WERI-Rb-1 (cell line): Measurements from ENCODE around the gene LYZL6.

Experiments
- DNase-seq: peaks from one replicate; pipeline ENCODE4 v3.0.0-alpha.2; 2020
- H3K27ac ChIP-seq: fragments of 250-450 bp; sonication (Bioruptor Pico); 2 replicates; pipeline ENCODE4 v1.5.1; 2020; ENCODE audit warnings: mild to moderate bottlenecking, moderate library complexity
- H3K27me3 ChIP-seq: fragments of 250-450 bp; sonication (Bioruptor Pico); 2 replicates; pipeline ENCODE4 v1.5.1; 2021; ENCODE audit warnings: mild to moderate bottlenecking, low read depth, moderate library complexity; ENCODE audit not compliant: insufficient read depth, severe bottlenecking
- H3K36me3 ChIP-seq: fragments of 250-450 bp; sonication (Bioruptor Pico); 2 replicates; pipeline ENCODE4 v1.5.1; 2020; ENCODE audit warnings: mild to moderate bottlenecking, moderate library complexity
- H3K4me3 ChIP-seq: 2 replicates; pipeline ENCODE4 v1.5.1; 2011; ENCODE audit warnings: low read depth, mild to moderate bottlenecking, control low read depth, low read length
- H3K9me3 ChIP-seq: fragments of 250-450 bp; sonication (Bioruptor Pico); 2 replicates; pipeline ENCODE4 v1.5.1; 2021; ENCODE audit warnings: mild to moderate bottlenecking, moderate library complexity; ENCODE audit not compliant: severe bottlenecking
- CTCF ChIP-seq: IDR thresholded peaks from 2 replicates; pipeline ENCODE4 v1.5.1; 2011; ENCODE audit warnings: low read depth, mild to moderate bottlenecking, control low read depth, inconsistent platforms, low read length

LYZL6 gene

GRCh38 chr17:35906926-35907637, 36.4 kb downstream of the LYZL6 start:
- no peaks in the 10 kb centered on the region for H3K9me3 ChIP-seq
- no peak for DNase-seq
- no peaks in the 10 kb centered on the region for H3K36me3 ChIP-seq

GRCh38 chr17:35906191-35906925, 37.2 kb downstream of the LYZL6 start:
- no peak for DNase-seq
- Histone ChIP-seq H3K27me3 (no peaks in the 10 kb centered on the region), H3K27ac (no peak overlapping the region), H3K36me3 (no peaks in the 10 kb centered on the region), H3K4me3 (no peak overlapping the region), H3K9me3 (no peaks in the 10 kb centered on the region)
- TF ChIP-seq CTCF = no peak

More at GRCh38 chr17:35906926-35907637, 36.4 kb downstream of the LYZL6 start:
- Histone ChIP-seq H3K27me3 (no peaks in the 10 kb centered on the region), H3K4me3 (no peak overlapping the region), H3K27ac (no peak overlapping the region)
- TF ChIP-seq CTCF = no peak

- H3K4me3 ChIP-seq = no peak overlapping the region
- H3K9me3 ChIP-seq = no peaks in the 10 kb centered on the region
- DNase-seq = no peak
- no peaks in the 10 kb centered on the region for H3K36me3 ChIP-seq
- no peak for TF ChIP-seq CTCF
- H3K27me3 ChIP-seq = no peaks in the 10 kb centered on the region
- H3K27ac ChIP-seq = no peak overlapping the region
Observed at GRCh38 chr17:35903451-35903850, 40.1 kb downstream of the LYZL6 start.

GRCh38 chr17:35901631-35902175, 41.8 kb downstream of the LYZL6 start:
- Histone ChIP-seq H3K9me3 (no peaks in the 10 kb centered on the region), H3K36me3 (no peaks in the 10 kb centered on the region), H3K27me3 (no peaks in the 10 kb centered on the region), H3K27ac (no peak overlapping the region), H3K4me3 (no peak overlapping the region)
- no peak for TF ChIP-seq CTCF
- no peak for DNase-seq

GRCh38 chr17:35900708-35901480, 42.6 kb downstream of the LYZL6 start:
- no peak overlapping the region for H3K4me3 ChIP-seq
- no peak for DNase-seq
- H3K27me3 ChIP-seq = no peaks in the 10 kb centered on the region
- TF ChIP-seq CTCF = no peak
- H3K9me3 ChIP-seq = no peaks in the 10 kb centered on the region
- no peaks in the 10 kb centered on the region for H3K36me3 ChIP-seq
- H3K27ac ChIP-seq = no peak overlapping the region
